IMR-90 (cell line): ENCODE results near the gene HPS4.

Experiments
- CEBPB ChIP-seq: IDR thresholded peaks from 2 replicates; pipeline ENCODE4 v1.6.1; 2012; ENCODE audit warnings: low read depth, low read length, improper control_type of control experiment
- CHD1 ChIP-seq: IDR thresholded peaks from 2 replicates; pipeline ENCODE4 v1.6.1; 2012; ENCODE audit warnings: low read depth, low read length, improper control_type of control experiment
- NFE2L2 ChIP-seq: fragments of 150-350 bp; IDR thresholded peaks from 2 replicates; pipeline ENCODE4 v1.6.1; 2016; ENCODE audit warnings: low read depth, mild to moderate bottlenecking, low read length
- POLR2A ChIP-seq: IDR thresholded peaks from 2 replicates; pipeline ENCODE4 v1.6.1; 2012; ENCODE audit warnings: mild to moderate bottlenecking, low read depth, low read length
- RCOR1 ChIP-seq: IDR thresholded peaks from 2 replicates; pipeline ENCODE4 v1.6.1; 2012; ENCODE audit warnings: mild to moderate bottlenecking, low read length, improper control_type of control experiment; ENCODE audit not compliant: insufficient replicate concordance
- SMC3 ChIP-seq: fragments of 150-350 bp; IDR thresholded peaks from 2 replicates; pipeline ENCODE4 v1.6.1; 2016; ENCODE audit warnings: low read depth, mild to moderate bottlenecking, antibody characterized with exemption, low read length, moderate library complexity
- TF ChIP-seq, protein P1 (sequence below): conservative IDR thresholded peaks from 2 replicates; pipeline ENCODE4 v1.5.1; 2012; ENCODE audit warnings: mild to moderate bottlenecking, low read depth, low read length, improper control_type of control experiment
- TF ChIP-seq, protein P2 (sequence below): fragments of 150-350 bp; IDR thresholded peaks from 2 replicates; pipeline ENCODE4 v1.6.1; 2017; ENCODE audit warnings: mild to moderate bottlenecking, antibody characterized with exemption, low read length, low read depth

DNA sequence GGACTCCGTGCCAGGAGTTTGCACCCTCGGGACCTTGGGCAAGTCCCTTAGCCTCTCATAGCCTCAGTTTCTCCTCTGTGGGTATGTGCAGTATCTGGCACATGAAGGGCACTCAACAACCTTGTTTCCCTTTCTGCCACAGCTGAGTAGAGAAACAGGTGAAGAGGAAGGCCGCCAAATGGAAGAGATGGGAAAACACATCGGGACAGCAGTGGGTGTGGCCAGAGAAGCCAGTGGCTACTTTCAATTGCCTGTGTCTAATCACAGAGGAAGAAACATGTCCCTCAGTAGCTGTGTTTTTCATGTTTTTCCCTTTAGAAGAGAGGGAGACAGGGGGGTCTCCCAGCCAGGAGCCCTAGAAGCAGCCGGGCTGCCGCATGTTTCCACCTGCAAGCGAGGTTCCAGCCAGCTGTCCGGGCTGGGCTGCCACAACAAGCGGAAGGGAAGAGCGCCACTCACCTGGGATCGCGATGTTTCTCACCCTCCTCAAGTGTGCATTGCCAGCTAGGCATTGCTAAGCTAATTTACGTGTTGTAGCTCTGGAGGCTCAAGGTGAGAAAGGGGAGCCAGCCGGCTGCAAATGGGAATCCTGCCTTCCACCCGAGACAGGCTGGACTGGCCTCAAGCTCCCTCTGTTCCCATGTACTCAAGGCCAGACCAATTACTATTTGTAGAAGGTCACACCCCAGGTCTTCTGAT is 37.9 kb downstream of the HPS4 start:
- no peak for TF ChIP-seq POLR2A
- TF ChIP-seq, protein P1, sequence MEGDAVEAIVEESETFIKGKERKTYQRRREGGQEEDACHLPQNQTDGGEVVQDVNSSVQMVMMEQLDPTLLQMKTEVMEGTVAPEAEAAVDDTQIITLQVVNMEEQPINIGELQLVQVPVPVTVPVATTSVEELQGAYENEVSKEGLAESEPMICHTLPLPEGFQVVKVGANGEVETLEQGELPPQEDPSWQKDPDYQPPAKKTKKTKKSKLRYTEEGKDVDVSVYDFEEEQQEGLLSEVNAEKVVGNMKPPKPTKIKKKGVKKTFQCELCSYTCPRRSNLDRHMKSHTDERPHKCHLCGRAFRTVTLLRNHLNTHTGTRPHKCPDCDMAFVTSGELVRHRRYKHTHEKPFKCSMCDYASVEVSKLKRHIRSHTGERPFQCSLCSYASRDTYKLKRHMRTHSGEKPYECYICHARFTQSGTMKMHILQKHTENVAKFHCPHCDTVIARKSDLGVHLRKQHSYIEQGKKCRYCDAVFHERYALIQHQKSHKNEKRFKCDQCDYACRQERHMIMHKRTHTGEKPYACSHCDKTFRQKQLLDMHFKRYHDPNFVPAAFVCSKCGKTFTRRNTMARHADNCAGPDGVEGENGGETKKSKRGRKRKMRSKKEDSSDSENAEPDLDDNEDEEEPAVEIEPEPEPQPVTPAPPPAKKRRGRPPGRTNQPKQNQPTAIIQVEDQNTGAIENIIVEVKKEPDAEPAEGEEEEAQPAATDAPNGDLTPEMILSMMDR: no peak
- no peak for TF ChIP-seq SMC3
- TF ChIP-seq RCOR1: no peak
- TF ChIP-seq CEBPB: no peak
- TF ChIP-seq, protein P2, sequence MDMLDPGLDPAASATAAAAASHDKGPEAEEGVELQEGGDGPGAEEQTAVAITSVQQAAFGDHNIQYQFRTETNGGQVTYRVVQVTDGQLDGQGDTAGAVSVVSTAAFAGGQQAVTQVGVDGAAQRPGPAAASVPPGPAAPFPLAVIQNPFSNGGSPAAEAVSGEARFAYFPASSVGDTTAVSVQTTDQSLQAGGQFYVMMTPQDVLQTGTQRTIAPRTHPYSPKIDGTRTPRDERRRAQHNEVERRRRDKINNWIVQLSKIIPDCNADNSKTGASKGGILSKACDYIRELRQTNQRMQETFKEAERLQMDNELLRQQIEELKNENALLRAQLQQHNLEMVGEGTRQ: no peak
- TF ChIP-seq CHD1: no peak
- TF ChIP-seq NFE2L2: no peak
